ENCODE measurements around the gene TLR1.
"Not testable (repeated sequence)": the region's sequence is repeated elsewhere in the genome, so short reads cannot be mapped to it uniquely, and the experiment has no call there.

Gene TLR1, protein sequence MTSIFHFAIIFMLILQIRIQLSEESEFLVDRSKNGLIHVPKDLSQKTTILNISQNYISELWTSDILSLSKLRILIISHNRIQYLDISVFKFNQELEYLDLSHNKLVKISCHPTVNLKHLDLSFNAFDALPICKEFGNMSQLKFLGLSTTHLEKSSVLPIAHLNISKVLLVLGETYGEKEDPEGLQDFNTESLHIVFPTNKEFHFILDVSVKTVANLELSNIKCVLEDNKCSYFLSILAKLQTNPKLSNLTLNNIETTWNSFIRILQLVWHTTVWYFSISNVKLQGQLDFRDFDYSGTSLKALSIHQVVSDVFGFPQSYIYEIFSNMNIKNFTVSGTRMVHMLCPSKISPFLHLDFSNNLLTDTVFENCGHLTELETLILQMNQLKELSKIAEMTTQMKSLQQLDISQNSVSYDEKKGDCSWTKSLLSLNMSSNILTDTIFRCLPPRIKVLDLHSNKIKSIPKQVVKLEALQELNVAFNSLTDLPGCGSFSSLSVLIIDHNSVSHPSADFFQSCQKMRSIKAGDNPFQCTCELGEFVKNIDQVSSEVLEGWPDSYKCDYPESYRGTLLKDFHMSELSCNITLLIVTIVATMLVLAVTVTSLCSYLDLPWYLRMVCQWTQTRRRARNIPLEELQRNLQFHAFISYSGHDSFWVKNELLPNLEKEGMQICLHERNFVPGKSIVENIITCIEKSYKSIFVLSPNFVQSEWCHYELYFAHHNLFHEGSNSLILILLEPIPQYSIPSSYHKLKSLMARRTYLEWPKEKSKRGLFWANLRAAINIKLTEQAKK

DNA sequence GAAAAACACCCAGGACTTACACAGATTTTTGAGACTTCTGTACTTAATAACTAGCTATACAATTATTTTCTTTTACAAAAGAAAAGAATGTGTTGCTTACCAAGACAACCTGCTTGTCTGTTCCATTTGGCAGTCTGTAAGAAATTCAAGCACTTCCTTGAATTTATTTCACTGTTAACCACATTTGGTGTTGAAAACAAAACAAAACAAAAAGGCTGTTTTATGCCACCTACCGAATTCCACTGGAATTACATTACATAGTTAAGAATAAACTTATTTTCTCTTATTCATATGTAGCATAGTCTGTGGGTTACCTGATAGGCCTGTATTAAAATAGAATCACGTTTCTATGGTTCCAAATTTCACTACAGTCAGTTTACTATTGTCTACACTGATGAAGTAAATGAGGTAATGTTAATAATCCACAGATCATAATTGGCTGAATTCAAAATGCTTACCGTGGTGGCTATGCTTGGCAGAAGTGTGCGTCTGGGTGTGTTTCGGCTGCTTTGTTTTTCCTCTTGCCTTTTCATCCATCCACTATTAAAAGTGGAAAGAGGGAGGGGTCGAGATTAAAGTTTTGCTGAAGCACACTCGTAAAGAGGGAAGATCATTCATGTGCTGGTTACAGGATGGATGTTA, at the start of gene TLR1:
Gene TLR1, minus strand, starts transcription at position 138 of the 642 bp plus-strand sequence. CDS start 5,960 bp downstream, outside the sequence.
- DNase-seq: no peak

DNA sequence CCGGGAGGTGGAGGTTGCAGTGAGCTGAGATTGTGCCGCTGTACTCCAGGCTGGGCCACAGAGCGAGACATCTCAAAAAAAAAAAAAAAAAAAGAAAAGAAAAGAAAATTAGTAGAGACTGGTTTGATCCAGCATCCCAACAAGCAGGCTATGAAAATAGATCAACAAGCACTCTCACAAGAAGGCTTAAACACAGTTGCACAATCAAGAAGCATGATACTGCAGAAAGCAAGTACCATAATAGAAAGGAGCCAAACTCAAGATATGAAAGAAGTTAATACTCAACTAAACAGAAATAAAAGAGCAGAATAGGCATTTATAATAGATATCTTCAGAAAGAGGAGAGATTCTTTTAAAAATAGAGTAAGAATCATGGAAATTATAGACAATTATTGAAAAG, 41.4 kb upstream of the TLR1 start:
- no peak for DNase-seq

DNA sequence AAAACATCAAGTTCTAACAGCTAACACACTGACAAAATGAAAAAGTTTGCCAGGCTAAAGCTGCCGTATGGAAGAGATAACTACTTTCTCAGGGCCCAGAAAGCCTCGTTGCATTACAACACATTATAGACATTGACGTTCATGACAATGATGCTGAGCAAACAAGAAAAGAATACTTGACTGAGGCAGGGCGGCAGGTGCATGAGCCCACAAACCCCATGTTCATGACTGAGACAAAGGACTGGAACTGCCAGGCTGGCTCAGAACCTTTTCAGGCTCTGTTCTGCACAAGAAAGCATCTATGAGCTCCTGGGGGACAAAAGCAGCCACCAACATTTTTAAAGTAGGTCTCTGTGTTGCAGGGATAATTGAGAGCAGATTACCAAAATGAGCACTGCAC, 38.4 kb upstream of the TLR1 start:
- DNase-seq: no peak

DNA sequence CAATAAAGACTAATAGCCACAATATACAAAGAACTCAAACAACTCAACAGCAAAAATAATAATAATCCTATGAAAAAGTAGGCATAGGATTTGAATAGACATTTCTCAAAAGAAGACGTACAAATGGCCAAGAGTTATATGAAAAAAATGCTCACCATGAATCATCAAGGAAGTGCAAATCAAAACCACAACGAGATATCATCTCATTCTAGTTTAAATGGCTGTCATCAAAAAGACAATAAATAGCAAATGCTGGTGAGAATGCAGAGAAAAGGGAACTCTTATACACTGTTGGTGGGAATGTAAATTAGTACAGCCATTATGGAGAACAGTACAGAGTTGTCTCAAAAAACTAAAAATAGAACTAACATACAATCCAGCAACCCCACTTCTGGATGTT, 33.3 kb upstream of the TLR1 start:
- no peak for DNase-seq

DNA sequence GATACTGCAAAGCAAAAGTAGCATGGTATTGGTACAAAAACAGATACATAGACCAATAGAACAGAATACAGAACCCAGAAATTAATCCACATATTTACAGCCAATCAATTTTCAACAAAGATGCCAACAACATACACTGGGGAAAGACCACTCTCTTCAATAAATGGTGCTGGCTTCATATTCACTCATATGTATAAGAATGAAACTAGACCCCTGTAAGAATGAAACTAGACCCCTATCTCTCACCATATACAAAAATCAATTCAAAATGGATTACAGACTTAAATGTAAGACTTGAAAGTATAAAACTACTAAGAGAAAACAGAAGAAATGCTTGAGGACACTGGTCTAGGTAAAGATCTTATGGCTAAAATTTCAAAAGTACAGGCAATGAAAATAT, 32.7 kb upstream of the TLR1 start:
- DNase-seq: no peak

DNA sequence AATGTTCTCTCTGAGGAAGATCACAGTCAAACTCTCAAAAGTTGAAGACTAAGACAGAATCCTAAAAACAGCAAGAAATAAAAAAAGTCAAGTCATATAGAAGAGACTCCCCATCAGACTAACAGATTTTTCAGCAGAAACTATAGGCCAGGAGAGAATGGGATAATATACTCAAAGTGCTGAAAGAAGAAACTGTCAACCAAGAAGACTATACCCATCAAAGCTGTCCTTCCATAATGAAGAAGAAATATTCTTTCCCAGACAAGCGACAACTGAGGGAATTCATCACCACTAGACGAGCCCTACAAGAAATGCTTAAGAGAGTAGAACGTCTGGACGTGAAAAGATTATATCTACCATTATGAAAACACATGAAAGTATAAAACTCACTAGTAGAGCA, 30.0 kb upstream of the TLR1 start:
- DNase-seq: no peak

DNA sequence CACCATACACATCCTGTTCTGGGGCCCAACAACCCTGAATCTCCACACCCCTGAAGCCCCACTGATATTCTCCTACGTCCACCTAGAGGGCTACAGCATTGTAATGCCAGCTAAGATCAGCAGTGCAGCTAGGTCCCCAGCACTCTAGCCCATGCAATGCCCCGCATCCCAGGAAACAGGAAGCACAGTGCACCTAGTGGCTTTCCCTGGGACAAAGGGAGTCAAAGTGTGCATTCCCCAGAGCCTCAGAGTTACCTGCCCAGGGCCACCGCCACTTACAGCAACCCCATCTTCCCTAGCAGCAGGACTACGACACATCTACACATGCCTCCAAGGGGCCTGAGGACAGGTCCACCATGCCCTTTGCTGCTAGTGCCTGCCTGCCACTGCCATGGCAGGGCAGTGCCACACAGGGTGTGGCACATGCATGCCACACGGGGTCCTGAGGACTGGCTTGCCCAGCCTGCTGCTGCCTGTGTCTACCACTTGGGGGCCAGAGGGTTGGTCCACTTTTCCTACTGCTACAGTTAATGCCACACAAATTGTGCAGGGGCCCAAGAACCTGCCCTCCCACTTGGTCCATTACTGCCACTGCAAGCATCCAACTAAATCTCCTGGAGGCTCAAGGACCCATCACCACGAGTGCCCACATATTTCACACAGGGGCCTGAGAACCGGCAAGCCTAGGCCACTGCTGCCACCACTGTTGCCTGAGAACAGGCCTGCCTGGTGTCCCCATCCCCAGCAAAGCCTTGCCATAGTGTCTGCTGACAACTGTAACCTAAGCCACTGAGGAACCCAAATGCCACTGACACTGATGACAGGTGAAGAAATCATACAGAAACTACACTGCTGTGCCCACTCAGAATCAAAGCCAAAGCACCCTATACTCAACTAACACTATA, 28.3 kb upstream of the TLR1 start:
- DNase-seq: no peak

DNA sequence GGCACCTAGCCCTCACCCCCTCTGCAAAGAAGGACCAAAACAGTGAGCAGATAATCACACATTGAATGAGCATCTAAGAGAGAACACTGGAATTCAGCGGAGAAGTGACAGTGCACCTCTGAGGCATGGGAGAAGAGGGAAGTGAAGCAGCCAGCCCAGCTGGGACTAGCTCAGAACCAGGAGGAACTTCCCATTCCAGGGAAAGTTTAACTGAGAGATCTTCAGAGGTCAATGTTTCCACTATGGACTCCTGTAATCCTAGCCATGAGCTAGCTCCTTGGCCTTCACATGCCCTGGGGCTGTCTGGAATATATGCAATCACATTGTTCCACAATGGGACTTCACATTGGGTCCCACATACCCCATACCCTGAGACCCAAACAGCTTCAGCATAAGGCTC, 27.6 kb upstream of the TLR1 start:
- no peak for DNase-seq

DNA sequence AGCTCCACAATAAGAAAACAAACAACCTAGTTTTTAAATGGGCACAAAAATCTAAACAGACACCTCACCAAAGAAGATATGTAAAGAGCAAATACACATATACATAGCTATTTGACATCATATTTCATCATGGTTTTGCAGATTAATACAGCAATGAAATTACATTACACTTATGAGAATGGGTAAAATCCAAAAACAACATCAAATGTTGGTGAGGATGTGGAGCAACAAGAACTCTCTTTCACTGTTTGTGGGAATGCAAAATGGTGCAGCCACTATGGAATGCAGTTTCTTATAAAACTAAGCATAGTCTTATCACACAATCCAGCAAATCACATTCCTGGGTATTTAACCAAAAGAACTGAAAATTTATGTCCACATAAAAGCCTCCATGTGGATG, 27.1 kb upstream of the TLR1 start:
- no peak for DNase-seq

DNA sequence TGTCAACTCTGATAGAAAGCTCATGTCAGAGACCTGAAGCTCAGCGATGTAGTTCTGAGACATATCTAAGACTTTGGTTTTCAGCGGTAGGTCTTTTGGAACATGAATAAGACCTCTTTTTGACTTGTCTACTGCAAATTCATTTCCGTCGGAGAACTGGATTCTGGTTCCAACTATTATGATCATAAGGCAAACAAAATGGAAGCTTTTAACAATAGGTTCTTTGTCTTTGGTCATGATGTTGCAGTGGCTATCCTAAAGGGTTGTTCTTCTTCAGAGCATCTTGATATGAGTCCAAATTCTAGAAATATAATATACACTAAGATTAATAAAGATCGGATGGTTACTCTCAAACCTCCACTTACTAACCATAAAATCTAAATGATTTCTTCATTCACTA, 24.6 kb upstream of the TLR1 start:
- DNase-seq: no peak

DNA sequence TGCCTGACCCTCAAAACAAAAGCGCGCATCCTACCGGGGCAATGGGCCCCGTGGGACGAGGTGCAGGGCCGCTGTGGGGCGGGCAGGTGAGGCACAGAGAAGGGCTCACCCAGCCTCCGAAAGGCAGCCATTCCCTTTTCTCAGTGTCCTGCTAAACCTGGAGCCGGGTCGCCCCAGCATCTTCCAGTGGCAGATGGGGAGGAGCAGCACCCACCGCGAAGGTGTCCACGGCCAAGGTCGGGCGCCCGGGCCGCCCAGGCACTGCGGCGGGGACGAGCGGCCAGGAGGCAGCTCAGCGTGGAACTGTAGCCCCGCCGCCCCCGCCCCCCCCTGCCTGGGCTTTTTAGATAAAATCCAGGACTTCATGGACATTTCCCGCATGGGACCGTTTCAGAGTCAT, 19.2 kb upstream of the TLR1 start:
- DNase-seq: no peak

DNA sequence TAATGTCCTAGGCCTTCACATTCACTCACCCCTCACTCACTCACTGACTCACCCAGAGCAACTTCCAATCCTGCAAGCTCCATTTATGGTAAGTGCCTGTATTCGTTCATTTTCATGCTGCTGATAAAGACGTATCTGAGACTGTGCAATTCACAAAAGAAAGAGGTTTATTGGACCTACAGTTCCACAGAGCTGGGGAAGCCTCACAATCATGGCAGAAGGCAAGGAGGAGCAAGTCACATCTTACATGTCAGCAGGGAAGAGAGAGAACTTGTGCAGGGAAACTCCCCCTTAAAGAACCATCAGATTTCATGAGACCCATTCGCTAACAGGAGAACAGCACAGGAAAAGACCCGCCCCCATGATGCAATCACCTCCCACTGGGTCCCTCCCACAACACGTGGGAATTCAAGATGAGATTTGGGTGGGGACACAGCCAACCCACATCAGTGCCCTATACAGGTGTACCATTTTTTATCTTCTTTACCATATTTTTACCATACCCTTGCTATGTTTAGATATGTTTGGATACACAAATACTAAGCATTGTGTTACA, 18.2 kb upstream of the TLR1 start:
- DNase-seq: no peak

DNA sequence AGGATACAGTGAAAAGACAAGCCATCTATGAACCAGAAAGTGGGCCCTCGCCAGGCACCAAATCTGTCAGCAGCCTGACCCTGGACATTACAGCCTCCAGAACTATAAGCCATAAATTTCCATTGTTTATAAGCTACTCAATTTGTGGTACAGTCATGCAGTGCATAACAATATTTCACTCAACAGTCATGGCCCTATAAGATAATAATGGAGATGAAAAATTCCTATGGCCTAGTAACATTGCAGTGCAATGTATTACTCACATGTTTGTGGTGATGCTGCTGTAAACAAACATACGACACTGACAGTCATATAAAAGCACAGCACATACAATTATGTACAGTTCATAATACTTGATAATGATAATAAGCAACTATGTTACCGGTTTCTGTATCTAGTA, 17.1 kb upstream of the TLR1 start:
- no peak for DNase-seq

DNA sequence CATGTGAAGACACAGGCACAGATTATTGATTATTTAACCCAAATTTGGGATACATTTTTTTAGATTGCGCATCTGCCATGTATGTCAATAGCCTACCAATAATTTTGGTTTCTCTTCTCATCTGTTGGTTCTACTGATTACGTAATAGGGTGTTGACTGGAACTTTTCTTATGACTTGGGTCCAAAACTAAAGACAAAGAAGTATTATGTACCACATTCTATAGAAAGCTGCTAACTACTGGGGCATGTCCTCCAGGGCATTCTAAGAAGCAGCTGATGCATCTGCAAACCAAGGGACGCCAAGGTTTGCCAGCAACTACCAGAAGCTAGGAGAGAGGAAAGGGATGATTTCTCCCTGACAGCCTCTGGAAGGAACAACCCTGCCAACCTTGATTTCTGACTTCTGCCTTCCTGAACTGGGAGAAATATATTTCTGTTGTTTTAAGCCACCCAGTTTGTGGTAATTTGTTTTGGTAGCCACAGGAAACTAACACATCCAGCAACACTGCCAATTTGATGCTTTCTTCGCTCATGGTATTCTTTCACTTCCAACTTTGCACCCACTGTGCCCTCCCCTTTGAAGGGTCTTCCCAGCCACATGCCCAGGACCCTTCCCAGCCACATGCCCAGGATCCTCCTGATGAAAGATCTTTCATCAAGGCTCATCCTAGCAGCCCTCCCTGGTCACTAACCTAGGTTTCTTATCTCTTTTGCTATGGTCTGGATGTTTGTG, 15.9 kb upstream of the TLR1 start:
- DNase-seq: no peak

DNA sequence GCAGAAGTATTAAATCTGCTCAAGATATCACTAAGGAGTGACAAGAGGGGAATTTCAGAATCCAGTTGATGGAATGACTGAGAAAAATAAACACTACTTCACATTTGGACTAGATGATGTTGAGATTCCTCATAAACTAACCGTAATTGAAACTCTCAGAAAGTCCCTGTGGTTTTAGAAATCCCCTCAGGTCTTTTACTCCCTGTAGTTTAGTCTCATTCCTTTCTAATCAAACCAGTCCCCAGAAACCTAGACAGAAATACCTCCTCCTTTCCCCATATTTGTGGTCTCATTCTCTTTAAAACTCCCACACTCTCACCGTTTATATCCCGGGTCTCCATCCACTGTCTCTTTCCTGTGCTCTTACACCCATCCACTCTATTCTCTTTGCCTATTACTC, 15.0 kb upstream of the TLR1 start:
- no peak for DNase-seq

DNA sequence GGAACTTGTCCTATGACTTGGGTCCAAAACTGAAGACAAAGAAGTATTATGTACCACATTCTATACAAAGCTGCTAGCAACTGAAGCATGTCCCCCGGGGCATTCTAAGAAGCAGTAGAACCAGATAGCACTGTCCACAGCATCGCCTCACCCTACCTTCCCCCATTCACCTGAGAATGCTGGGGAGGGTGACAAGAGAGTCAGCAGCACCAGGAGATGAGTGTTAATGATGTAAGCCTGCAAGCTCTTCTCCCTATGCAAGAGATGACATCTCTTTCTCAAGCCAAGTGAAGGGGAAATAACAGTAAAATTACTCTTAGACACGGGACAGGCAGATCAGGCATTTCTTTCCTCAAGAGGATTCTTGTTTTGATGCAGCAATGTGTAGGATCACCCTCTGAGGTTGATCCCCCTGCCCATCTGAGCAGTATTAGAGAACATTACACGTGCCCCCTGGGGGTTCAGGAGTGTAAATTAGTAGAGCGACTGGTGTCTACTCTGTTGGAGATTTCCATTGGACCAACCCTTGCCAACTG, 13.9 kb upstream of the TLR1 start:
- no peak for DNase-seq

DNA sequence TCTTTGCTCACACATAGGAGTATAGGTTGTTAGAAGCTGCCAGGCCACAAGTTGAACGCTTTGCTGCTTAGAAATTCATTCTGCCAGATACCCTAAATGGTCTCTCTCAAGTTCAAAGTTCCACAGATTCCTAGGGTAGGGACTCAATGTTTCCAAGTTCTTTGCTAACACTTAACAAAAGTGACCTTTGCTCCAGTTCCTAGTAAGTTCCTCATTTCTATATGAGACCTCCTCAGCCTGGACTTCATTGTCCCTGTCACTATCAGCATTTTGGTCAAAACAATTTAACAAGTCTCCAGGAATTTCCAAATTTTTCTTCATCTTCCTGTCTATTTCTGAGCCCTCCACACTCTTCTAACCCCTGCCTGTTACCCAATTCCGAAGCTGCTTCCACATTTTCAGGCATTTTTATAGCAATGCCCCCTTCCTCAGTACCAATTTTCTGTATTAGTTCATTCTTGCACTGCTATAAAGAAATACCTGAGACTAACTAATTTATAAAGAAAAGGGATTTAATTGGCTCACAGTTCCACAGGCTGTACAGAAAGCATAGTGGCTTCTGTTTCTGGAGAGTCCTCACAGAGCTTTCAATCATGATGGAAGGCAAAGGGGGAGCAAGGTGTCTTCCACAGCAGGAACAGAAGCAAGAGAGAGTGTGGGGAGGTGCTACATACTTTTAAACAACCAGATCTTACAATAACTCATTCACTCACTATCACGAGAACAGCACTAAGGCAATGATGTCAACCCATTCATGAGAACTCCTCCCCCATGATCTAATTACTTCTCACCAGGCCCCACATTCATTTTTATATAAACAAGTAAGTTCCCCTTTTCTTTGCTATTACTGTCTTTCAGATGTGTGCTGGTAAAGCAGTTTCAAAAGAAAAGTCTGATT, 11.5 kb upstream of the TLR1 start:
- no peak for DNase-seq

DNA sequence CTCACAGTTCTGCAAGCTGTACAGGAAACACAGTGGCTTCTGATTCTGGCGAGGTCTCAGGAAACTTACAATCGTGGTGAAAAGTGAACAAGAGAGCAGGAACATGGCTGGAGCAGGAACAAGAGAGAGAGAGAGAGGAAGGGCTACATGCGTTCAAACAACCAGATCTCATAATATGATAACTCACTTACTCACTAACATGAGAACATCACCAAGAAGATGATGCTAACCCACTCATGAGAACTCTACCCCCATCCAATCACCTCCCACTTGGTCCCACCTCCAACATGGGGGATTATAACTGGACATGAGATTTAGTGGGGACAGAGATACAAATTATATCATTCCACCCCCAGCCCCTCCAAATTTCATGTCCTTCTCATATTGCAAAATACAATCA, 9.8 kb upstream of the TLR1 start:
- DNase-seq: no peak

DNA sequence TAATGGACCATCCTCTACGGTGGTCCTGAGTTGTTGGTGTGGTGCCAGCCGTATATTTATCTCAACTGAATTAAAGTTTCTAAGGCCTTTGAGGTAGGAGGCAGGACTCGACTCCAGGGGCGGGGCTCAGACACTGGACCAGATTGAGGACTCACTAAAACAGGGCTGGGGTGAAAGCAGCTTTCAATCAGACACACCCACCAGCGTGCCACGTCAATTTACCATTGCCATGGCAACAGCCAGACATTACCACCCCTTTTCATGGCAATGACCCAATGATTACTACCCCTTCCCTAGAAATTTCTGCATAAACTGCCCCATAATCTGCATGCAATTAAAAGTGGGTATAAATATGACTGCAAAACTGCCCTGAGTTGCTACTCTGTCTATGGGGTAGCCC, 6.7 kb upstream of the TLR1 start:
- no peak for DNase-seq

DNA sequence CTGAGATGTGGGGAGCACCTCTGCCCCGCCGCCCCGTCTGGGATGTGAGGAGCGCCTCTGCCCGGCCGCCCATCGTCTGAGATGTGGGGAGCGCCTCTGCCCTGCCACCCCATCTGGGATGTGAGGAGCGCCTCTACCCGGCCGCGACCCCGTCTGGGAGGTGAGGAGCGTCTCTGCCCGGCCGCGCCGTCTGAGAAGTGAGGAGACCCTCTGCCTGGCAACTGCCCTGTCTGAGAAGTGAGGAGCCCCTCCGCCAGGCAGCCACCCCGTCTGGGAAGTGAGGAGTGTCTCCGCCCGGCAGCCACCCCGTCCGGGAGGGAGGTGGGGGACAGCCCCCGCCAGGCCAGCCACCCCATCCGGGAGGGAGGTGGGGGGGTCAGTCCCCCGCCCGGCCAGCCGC, 2.9 kb upstream of the TLR1 start:
- DNase-seq: not testable (repeated sequence)
